Urinary bladder (tissue), 4 donors: ENCODE data around the gene WFIKKN2. TPM values are rescaled to one million over a fixed set of nuclear protein-coding genes. Genes with fewer than 3 reads are reported as not detected.

Experiments used
- DNase-seq: peaks from one replicate; pipeline ENCODE4 v3.0.0-alpha.2; 2015; ENCODE audit errors: extremely low spot score
- H3K27ac ChIP-seq: one replicate; pipeline ENCODE4 v1.5.1; 2013; ENCODE audit warnings: low read depth, mild to moderate bottlenecking, moderate library complexity
- H3K36me3 ChIP-seq: one replicate; pipeline ENCODE4 v1.6.1; 2013; ENCODE audit warnings: mild to moderate bottlenecking, moderate library complexity; ENCODE audit not compliant: insufficient read depth
- H3K4me1 ChIP-seq: one replicate; pipeline ENCODE4 v1.6.1; 2013; ENCODE audit warnings: mild to moderate bottlenecking, moderate library complexity; ENCODE audit not compliant: insufficient read depth
- H3K4me3 ChIP-seq: one replicate; pipeline ENCODE4 v1.5.1; 2013; ENCODE audit warnings: low read depth, low read length
- WGBS: extraction: QIAGEN DNeasy Blood & Tissue Kit; methylation state at CpG from one replicate; pipeline ENCODE4 v1.1.7; 2013; 5-methylcytosine and 5-hydroxymethylcytosine counted together
- polyA plus RNA-seq: library from polyadenylated mRNA; stranded (reverse); fragments of 200-250 nt; gene quantifications from one replicate; pipeline ENCODE4 v1.2.3, GENCODE V29; 2013
- total RNA-seq: library from RNA; depleted of rRNA; stranded (reverse); fragments of >200 nt; gene quantifications from one replicate; pipeline ENCODE4 v1.2.3, GENCODE V29; 2014
- donor health status: healthy with polysubstance abuse.
- donor health status: healthy.

WFIKKN2 gene
- total and polyA plus RNA-seq, 2 donors = 0.32 to 0.37 TPM

DNA sequence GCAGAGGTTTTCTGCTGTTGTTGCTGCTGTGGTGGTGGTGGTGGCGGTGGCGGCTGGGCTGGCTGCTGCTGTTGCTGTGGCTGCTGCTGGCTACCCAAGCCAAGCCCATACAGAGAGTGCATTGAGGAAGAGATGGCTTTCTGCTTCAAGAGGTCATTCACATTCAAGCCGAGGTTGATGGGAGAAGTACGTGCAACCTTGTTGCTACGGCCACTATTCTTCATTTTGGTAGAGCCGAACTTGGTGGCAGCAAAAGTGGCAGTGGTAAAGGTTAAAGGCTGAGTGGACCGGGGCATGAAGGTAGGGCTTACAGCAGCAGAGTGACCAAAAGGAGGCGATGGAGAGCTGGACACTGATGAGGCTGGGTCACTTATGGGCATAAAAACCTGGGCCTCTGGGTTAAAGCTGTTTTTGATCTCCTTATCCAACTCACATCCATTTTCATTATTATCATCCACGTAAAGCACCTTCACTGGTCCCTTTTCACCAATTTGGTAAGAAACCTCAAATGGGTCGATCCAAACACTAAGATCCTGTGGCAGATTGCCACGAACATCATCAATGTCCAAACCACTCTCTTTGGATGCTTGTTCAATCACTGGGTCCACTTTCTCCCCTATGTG lies 27.9 kb downstream of the WFIKKN2 start:
- no peak for DNase-seq
- peak overlapping the region; percentile 28 for H3K27ac ChIP-seq
- no peak overlapping the region for H3K4me3 ChIP-seq
- H3K4me1 ChIP-seq = no peaks in the 10 kb centered on the region
- 56% methylated on average over 11 of the region's 11 CpGs for WGBS
- no peaks in the 10 kb centered on the region for H3K36me3 ChIP-seq

DNA sequence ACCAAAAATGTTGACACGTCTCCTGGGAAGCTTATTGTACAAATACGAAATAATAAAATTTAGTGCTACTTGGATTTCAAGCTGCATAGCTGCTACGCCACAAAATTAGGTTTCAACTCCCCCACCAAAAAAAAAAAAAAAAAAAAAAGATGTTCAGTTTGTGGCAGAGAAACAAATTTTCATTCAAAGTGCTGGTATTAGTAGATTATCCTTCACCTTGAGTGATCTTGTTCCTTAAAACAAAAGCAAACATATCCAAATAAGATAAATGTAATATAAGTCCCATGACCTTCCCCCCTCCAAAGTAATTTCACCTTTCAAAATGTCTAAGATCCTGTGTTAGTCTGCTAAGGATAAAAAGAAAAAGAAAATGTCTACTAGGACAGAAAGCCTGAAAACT lies 28.5 kb downstream of the WFIKKN2 start:
- no peak for DNase-seq
- 47% methylated on average over 3 of the region's 3 CpGs for WGBS
- H3K4me3 ChIP-seq = no peak overlapping the region
- no peaks in the 10 kb centered on the region for H3K36me3 ChIP-seq
- H3K27ac ChIP-seq = no peak overlapping the region
- no peaks in the 10 kb centered on the region for H3K4me1 ChIP-seq

DNA sequence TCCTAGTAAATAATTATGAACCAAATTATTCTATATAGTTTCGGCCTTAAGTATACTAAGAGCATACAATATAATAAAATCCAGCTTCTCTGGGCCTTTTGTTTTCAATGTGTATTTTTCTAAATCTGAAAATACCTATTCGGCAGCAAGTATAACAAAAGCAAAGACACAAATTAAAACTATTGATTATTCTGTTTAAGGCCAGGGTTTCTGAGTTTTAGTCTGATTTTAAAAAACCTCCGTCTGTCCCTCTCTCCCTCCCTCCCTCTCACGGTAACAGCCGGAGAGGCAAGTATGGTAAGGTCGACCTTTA lies 29.3 kb downstream of the WFIKKN2 start:
- peak overlapping the region; percentile 100 for H3K27ac ChIP-seq
- no peaks in the 10 kb centered on the region for H3K36me3 ChIP-seq
- no peak for DNase-seq
- whole genome bisulfite sequencing = 8% methylated on average over 6 of the region's 6 CpGs
- peak overlapping the region; percentile 99 for H3K4me3 ChIP-seq
- H3K4me1 ChIP-seq = no peaks in the 10 kb centered on the region

DNA sequence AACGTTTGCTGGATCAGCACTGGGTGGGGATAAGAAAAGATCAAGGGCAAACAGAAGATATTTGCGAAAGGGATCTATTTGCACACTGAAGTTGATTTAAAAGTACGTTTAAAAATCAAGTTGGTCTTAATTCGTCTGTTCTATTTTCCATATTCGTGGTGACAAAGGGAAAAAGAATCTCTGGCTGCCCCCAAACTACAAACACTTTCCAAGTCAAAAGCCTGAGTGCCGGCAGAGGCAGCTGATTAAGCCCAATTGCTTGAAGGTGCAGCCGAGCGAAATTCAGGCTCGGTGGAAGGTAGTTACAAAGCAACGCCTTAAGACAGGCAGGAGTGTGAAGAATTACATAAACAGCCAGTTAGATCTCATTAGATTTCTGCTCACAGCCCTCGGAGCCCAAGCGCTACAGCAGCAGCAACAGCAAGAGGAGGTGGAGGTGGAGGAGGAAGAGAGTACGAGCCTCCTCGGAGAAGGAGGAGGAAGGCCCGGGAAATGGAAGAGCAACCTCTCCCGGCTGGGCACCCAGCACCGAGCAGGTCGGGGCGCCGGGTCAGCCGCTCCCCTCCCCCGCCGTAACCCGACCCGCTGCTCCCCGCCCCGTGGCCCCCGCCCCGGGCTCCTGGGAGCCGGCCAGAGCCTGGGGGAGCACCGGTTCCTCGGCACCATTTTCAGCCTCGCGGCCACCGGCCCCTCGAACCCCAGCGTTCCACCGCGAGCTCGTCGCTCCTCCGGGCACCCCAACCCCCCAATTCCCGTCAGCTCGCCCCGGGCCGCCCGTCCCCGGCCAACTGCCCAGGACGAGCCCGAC lies 29.9 kb downstream of the WFIKKN2 start:
- H3K36me3 ChIP-seq = no peaks in the 10 kb centered on the region
- under 1% methylated on average over 50 of the region's 50 CpGs for whole genome bisulfite sequencing
- peak overlapping the region; percentile 100 for H3K27ac ChIP-seq
- H3K4me1 ChIP-seq = no peaks in the 10 kb centered on the region
- peak overlapping the region; percentile 99 for H3K4me3 ChIP-seq
- DNase-seq = no peak

DNA sequence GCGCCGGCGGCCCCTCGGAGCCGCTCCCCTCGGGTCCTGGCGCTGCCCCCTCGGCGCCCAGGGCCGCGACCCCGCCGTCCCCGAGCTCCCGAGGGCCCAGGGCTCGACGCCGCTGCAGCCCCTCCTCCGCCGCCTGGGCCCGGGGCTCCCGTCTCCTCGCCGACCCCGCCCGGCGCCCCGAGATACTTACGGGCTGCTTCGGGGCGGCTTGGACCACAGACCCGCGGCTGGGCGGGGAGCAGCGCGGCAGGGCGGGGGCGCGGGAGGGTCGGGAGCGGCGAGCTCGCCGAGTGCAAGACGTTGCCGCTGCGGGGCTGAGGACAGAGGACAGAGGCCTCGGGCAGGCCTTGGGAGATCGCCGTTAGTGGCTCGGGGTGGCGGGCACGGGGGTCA lies 30.5 kb downstream of the WFIKKN2 start:
- WGBS = under 1% methylated on average over 53 of the region's 53 CpGs
- no peak for DNase-seq
- H3K36me3 ChIP-seq = no peaks in the 10 kb centered on the region
- no peaks in the 10 kb centered on the region for H3K4me1 ChIP-seq
- H3K4me3 ChIP-seq = peak overlapping the region; percentile 99
- H3K27ac ChIP-seq = peak overlapping the region; percentile 100

DNA sequence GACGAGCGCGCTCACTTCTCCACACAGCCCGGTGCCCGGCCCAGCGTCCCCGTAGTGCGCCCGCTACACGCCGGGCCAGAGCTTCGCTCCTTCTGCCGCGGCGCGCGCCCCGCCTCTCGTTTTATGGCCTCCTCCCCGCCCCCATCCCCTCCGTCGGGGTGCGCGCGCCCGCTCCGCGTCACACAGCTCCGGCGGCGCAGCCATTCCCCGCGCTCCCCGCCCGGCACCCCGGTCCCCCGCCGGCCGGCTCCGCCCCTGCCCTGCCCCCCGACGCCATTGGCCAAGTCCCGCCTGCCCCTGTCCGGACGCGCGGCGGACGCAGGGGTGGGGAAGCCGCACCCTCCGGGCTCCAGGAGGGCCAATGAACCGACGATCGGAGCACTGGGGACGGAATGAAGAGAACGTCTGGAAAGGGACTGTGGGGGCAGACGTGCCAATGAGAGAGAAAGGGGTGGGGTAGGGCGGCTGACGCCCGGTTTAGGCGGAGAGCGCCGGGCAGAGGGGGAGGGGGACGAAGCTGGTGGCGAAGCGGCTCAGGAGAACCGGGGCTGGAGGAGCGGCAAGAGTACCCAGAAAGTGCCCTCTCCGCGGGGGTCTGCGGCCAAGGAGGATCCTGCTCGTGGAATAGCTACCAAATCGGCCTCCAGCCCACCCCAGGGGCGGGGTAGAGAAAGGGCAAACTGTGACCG lies 31.0 kb downstream of the WFIKKN2 start, which contains the start of gene TOB1:
Gene TOB1, minus strand, starts transcription at position 94 of the 689 bp plus-strand sequence. CDS start 2,337 bp downstream, outside the sequence.
- no peaks in the 10 kb centered on the region for H3K36me3 ChIP-seq
- peak; percentile 89 for DNase-seq
- 1% methylated on average over 75 of the region's 75 CpGs for WGBS
- H3K4me3 ChIP-seq = peak within 1 kb of the TSS; percentile 99
- no peaks in the 10 kb centered on the region for H3K4me1 ChIP-seq
- peak within 1 kb of the TSS; percentile 100 for H3K27ac ChIP-seq

DNA sequence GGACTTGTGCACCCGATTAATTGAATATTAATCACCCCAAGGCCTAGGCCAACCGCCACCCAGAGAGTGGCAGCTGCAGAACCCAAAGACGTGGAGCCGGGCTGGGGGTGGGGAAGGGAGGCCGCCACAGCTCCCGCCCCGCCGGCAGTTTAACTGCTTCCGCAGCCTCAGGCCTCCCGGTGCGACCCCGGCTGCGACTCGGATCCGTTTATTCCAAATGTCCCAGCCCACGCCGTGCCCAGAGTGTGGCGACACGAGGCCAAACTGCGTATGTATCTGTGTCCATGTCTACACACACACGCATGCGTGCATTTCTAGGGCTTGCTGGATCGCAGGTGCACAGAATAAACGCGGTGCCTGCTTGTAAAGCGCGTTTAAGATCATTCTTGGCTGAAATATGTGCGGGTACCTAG lies 31.6 kb downstream of the WFIKKN2 start:
- DNase-seq = no peak
- Histone ChIP-seq H3K27ac (peak overlapping the region; percentile 100), H3K36me3 (no peaks in the 10 kb centered on the region), H3K4me3 (peak overlapping the region; percentile 99), H3K4me1 (no peaks in the 10 kb centered on the region)
- WGBS = under 1% methylated on average over 28 of the region's 28 CpGs

DNA sequence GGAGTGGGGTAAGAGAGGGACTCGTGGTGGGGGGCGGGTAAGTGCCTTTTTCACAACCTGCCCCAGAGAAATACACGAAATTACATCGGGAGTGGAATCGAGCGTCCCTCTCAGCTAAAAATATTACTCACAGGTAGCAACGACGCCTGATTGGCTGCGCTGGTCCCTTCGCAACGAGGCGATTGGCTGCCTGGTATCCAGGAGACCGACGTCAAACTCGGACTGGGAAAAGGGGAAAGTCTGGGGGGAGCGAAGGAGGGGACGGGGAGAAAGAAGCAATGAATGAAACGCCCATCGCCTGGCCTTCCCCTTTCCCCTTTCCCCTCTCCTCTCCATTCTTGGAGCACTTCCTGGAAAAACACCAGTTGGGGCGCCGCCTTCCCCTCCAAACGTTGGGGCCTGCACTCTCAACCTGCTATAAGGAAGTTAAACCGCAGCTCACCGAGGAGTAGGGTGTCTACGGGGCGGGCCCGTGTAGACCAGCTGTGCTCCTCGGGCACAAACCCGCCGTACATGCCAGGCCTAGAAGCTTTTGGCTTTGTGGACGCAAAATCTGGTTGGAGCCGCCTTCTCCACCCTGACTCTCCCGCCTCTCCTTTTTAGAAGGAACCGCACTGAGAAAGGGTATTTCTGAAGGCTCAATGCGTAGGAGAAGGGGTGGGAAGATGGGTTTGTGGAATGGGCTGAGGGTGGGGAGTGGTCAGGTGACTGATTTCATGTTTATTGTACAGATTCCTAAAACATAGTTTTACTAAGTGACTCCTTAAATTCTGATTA lies 32.2 kb downstream of the WFIKKN2 start:
- H3K27ac ChIP-seq = peak overlapping the region; percentile 100
- no peaks in the 10 kb centered on the region for H3K36me3 ChIP-seq
- WGBS = under 1% methylated on average over 35 of the region's 35 CpGs
- H3K4me3 ChIP-seq = peak overlapping the region; percentile 99
- no peaks in the 10 kb centered on the region for H3K4me1 ChIP-seq
- peak; percentile 96 for DNase-seq

DNA sequence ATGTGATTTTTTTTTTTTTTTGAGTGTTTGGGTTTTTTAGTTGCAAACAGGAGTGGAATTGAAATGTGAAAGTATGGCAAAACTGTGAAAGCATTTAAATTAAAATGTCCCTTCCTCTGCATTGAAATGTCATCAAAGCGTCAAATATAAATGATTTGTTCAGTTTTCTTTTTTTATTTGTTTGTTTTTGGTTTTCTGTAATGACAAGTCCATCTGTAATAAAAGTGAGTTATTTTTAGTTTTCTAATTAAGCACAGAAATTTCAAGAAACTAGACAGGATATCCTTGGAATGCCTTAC lies 32.7 kb downstream of the WFIKKN2 start:
- no peak for DNase-seq
- 8% methylated on average over 1 of the region's 1 CpG for WGBS
- Histone ChIP-seq H3K4me1 (no peaks in the 10 kb centered on the region), H3K4me3 (peak overlapping the region; percentile 99), H3K27ac (peak overlapping the region; percentile 86), H3K36me3 (no peaks in the 10 kb centered on the region)

DNA sequence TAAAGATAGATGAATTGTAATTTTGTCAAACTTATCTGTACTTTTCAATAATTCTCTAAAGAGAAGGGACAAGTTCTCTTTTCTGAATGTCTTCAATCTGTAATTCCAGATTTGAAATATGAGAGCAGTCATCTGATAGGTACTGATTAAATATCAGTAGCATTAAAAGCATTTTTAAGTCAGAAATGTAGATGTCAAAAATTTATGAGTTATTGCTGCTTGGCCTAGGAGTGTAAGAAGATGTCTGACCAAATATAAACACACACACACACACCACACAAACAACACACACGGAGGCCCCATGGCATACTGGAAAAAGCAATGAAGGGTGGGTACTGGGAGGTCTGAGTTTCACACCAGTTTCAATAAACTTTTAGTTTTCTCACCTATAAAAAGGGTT lies 33.2 kb downstream of the WFIKKN2 start:
- Histone ChIP-seq H3K4me3 (no peak overlapping the region), H3K27ac (no peak overlapping the region), H3K4me1 (no peaks in the 10 kb centered on the region), H3K36me3 (no peaks in the 10 kb centered on the region)
- 34% methylated on average over 1 of the region's 1 CpG for WGBS
- DNase-seq = no peak

DNA sequence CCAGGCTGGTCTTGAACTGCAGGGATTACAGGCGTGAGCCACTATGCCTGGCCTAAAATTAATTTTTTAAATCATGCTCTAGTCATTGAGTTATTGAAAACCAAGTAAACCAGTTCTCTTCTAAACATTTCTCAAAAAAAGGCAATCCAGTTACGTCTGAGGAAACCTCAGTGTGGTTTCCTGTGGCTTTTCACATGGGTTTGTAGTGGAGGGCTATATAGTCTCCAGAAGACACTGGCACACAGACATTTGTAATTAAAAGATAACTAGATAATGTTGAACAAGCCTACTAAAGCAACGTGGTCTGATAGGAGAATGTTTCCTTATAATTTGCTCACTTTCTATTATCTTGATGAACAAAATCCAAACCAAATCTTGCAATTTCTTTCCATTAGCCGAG lies 36.0 kb downstream of the WFIKKN2 start:
- Histone ChIP-seq H3K4me3 (no peak overlapping the region), H3K4me1 (no peaks in the 10 kb centered on the region), H3K27ac (no peak overlapping the region), H3K36me3 (no peaks in the 10 kb centered on the region)
- no peak for DNase-seq
- 71% methylated on average over 4 of the region's 4 CpGs for WGBS

DNA sequence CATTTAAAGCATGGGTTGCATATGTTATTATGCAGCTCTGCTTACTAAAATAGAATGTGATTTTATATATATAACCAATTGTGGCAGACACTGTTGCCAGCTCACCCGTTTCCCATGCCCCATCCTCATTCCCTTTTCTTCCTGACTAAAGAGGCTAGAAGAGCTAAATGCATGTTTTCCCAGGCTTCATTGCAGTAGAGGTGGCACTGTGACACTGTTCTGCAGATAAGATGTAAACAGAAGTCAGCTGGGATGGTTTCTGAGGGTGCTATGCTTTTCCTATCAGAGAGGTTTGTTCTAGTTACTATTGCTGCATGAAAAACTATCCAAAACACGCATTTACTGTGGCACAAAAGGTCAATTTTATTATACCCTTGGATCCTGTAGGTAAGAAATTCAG lies 36.5 kb downstream of the WFIKKN2 start:
- H3K36me3 ChIP-seq = no peaks in the 10 kb centered on the region
- no peaks in the 10 kb centered on the region for H3K4me1 ChIP-seq
- no peak overlapping the region for H3K4me3 ChIP-seq
- no peak overlapping the region for H3K27ac ChIP-seq
- 74% methylated on average over 2 of the region's 2 CpGs for WGBS
- no peak for DNase-seq

DNA sequence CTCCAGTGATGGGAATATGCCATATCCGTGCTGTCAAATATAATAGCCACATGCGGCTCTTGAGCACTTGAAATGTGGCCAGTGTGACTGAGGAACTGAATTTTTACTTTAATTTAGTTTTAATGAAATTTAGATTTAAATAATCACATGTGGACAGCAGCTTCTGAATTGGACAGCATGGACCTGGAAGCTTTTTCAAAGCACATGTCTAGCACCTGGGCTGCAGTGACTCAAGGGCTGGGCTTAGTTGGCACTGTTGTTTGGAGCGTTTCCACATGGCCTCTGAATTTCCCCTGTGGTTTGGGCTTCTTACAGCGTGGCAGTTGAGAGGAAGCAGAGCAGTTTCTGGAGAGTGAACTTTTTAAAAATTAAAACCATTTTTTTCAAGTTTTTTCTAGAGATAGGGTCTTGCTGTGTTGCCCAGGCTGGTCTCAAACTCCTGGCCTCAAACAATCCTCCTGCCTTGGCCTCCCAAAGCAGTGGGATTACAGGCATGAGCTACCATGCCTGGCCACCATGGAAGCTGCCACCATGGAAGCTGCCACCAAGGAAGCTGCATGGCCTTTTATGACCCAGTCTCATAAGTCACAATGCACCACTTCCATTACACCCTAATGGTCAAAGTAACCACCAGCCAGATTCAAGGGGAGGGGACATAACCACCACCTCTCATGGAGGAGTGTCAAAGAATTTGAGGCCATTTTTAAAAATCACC lies 37.5 kb downstream of the WFIKKN2 start:
- H3K36me3 ChIP-seq = no peaks in the 10 kb centered on the region
- DNase-seq = no peak
- no peak overlapping the region for H3K27ac ChIP-seq
- no peaks in the 10 kb centered on the region for H3K4me1 ChIP-seq
- WGBS = 56% methylated on average over 4 of the region's 4 CpGs
- H3K4me3 ChIP-seq = no peak overlapping the region
